H1 (cell line): ENCODE results near the gene ABI3BP. TPM values are rescaled to one million over a fixed set of nuclear protein-coding genes. Genes with fewer than 3 reads are reported as not detected.

Experiments
- BRCA1 ChIP-seq: IDR thresholded peaks from 2 replicates; pipeline ENCODE4 v1.6.1; 2012; ENCODE audit warnings: low read depth, low read length, improper control_type of control experiment
- CHD2 ChIP-seq: IDR thresholded peaks from 2 replicates; pipeline ENCODE4 v1.6.1; 2012; ENCODE audit warnings: low read length, improper control_type of control experiment
- EP300 ChIP-seq, 2 experiments: IDR thresholded peaks; 1 replicate in 1 of 2; 2 replicates in 1 of 2; pipeline ENCODE4 v1.6.1; 2011 to 2012; ENCODE audit warnings: low read depth in 2 of 2, low read length in 2 of 2, mild to moderate bottlenecking in 2 of 2, borderline replicate concordance in 1 of 2, inconsistent platforms in 1 of 2, moderate library complexity in 1 of 2
- HDAC2 ChIP-seq, 2 experiments: fragments of 300-600 bp in 1 of 2; sonication (generic) in 1 of 2; IDR thresholded peaks; 2 replicates each; pipeline ENCODE4 v1.6.1; 2011 to 2012; ENCODE audit warnings: low read depth in 2 of 2, low read length in 2 of 2, mild to moderate bottlenecking in 2 of 2, moderate library complexity in 2 of 2, borderline replicate concordance in 1 of 2, inconsistent platforms in 1 of 2
- KDM4A ChIP-seq: IDR thresholded peaks from one replicate; pipeline ENCODE4 v1.7.1; 2012; ENCODE audit warnings: low read depth, mild to moderate bottlenecking, moderate library complexity, low read length, inconsistent platforms; ENCODE audit not compliant: severe bottlenecking
- SIRT6 ChIP-seq: IDR thresholded peaks from one replicate; pipeline ENCODE4 v1.7.1; 2012; ENCODE audit warnings: low read length, inconsistent platforms
- SP4 ChIP-seq: IDR thresholded peaks from 2 replicates; pipeline ENCODE4 v1.6.1; 2012; ENCODE audit warnings: low read length, inconsistent platforms
- TAF1 ChIP-seq: IDR thresholded peaks from 2 replicates; pipeline ENCODE4 v1.6.1; 2011; ENCODE audit warnings: mild to moderate bottlenecking, low read depth, low read length
- TCF12 ChIP-seq: IDR thresholded peaks from 2 replicates; pipeline ENCODE4 v1.6.1; 2011; ENCODE audit warnings: low read depth, mild to moderate bottlenecking, low read length
- polyA plus RNA-seq, 7 experiments: library from polyadenylated mRNA; depleted of rRNA in 3 of 7; stranded (reverse) in 5 of 7; unstranded in 2 of 7; fragments of >200 nt in 5 of 7; fragments of 200-250 nt in 2 of 7; gene quantifications; 1 replicate in 5 of 7; 2 replicates in 1 of 7; 4 replicates in 1 of 7; pipeline versions ENCODE4 v1.2.1 to v1.2.3, GENCODE V29; 2011 to 2013; ENCODE audit warnings: missing spikeins in 2 of 7, mixed read lengths in 2 of 7
- total RNA-seq: library from RNA; stranded (reverse); fragmentation: NEBNext Ultra II Directional; extraction: Animal tissue kit (Norgen Biotek cat#: 25700); gene quantifications from 2 replicates; pipeline ENCODE4 v1.2.1, GENCODE V29; 2021
- TF ChIP-seq, protein P1 (sequence below): IDR thresholded peaks from 2 replicates; pipeline ENCODE4 v1.6.1; 2011; ENCODE audit warnings: low read depth, mild to moderate bottlenecking, low read length; ENCODE audit not compliant: insufficient read depth
- TF ChIP-seq, protein P2 (sequence below): fragments of 300-600 bp; sonication (generic); IDR thresholded peaks from 2 replicates; pipeline ENCODE4 v1.7.1; 2012; ENCODE audit warnings: low read length, moderate library complexity, mild to moderate bottlenecking, inconsistent platforms; ENCODE audit not compliant: insufficient replicate concordance

Gene ABI3BP
- total and polyA plus RNA-seq, 2 of the 8 experiments (the other 6 are each of a cell fraction or from before 2014, with no cell fraction given) = 0.08 to 0.32 TPM

GRCh38 chr3:100709842-100710260, 283.4 kb downstream of the ABI3BP start (continued):
- TF ChIP-seq, protein P1, sequence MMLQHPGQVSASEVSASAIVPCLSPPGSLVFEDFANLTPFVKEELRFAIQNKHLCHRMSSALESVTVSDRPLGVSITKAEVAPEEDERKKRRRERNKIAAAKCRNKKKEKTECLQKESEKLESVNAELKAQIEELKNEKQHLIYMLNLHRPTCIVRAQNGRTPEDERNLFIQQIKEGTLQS = no peak
- TF ChIP-seq CHD2 (no peak), SIRT6 (no peak), SP4 (no peak), TCF12 (no peak), BRCA1 (no peak), HDAC2 (IDR thresholded peaks at IDR 0.05; ENCODE audit: borderline replicate concordance in 1 of 2, low read depth in 2 of 2, low read length in 2 of 2) (no peak), KDM4A (peak; percentile 21), TAF1 (no peak), EP300 (IDR thresholded peaks at IDR 0.05; ENCODE audit: borderline replicate concordance in 1 of 2, low read depth in 2 of 2, low read length in 2 of 2) (no peak)
- TF ChIP-seq, protein P2, sequence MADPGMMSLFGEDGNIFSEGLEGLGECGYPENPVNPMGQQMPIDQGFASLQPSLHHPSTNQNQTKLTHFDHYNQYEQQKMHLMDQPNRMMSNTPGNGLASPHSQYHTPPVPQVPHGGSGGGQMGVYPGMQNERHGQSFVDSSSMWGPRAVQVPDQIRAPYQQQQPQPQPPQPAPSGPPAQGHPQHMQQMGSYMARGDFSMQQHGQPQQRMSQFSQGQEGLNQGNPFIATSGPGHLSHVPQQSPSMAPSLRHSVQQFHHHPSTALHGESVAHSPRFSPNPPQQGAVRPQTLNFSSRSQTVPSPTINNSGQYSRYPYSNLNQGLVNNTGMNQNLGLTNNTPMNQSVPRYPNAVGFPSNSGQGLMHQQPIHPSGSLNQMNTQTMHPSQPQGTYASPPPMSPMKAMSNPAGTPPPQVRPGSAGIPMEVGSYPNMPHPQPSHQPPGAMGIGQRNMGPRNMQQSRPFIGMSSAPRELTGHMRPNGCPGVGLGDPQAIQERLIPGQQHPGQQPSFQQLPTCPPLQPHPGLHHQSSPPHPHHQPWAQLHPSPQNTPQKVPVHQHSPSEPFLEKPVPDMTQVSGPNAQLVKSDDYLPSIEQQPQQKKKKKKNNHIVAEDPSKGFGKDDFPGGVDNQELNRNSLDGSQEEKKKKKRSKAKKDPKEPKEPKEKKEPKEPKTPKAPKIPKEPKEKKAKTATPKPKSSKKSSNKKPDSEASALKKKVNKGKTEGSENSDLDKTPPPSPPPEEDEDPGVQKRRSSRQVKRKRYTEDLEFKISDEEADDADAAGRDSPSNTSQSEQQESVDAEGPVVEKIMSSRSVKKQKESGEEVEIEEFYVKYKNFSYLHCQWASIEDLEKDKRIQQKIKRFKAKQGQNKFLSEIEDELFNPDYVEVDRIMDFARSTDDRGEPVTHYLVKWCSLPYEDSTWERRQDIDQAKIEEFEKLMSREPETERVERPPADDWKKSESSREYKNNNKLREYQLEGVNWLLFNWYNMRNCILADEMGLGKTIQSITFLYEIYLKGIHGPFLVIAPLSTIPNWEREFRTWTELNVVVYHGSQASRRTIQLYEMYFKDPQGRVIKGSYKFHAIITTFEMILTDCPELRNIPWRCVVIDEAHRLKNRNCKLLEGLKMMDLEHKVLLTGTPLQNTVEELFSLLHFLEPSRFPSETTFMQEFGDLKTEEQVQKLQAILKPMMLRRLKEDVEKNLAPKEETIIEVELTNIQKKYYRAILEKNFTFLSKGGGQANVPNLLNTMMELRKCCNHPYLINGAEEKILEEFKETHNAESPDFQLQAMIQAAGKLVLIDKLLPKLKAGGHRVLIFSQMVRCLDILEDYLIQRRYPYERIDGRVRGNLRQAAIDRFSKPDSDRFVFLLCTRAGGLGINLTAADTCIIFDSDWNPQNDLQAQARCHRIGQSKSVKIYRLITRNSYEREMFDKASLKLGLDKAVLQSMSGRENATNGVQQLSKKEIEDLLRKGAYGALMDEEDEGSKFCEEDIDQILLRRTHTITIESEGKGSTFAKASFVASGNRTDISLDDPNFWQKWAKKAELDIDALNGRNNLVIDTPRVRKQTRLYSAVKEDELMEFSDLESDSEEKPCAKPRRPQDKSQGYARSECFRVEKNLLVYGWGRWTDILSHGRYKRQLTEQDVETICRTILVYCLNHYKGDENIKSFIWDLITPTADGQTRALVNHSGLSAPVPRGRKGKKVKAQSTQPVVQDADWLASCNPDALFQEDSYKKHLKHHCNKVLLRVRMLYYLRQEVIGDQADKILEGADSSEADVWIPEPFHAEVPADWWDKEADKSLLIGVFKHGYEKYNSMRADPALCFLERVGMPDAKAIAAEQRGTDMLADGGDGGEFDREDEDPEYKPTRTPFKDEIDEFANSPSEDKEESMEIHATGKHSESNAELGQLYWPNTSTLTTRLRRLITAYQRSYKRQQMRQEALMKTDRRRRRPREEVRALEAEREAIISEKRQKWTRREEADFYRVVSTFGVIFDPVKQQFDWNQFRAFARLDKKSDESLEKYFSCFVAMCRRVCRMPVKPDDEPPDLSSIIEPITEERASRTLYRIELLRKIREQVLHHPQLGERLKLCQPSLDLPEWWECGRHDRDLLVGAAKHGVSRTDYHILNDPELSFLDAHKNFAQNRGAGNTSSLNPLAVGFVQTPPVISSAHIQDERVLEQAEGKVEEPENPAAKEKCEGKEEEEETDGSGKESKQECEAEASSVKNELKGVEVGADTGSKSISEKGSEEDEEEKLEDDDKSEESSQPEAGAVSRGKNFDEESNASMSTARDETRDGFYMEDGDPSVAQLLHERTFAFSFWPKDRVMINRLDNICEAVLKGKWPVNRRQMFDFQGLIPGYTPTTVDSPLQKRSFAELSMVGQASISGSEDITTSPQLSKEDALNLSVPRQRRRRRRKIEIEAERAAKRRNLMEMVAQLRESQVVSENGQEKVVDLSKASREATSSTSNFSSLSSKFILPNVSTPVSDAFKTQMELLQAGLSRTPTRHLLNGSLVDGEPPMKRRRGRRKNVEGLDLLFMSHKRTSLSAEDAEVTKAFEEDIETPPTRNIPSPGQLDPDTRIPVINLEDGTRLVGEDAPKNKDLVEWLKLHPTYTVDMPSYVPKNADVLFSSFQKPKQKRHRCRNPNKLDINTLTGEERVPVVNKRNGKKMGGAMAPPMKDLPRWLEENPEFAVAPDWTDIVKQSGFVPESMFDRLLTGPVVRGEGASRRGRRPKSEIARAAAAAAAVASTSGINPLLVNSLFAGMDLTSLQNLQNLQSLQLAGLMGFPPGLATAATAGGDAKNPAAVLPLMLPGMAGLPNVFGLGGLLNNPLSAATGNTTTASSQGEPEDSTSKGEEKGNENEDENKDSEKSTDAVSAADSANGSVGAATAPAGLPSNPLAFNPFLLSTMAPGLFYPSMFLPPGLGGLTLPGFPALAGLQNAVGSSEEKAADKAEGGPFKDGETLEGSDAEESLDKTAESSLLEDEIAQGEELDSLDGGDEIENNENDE = no peak
